Measurements from ENCODE around the gene MYBPC1. TPM values are rescaled to one million over a fixed set of nuclear protein-coding genes. Genes with fewer than 3 reads are reported as not detected.

MYBPC1 gene
- total and polyA plus RNA-seq, 2 of the 13 experiments (the other 11 are each of a cell fraction or from before 2014, with no cell fraction given) = 0.31 to 0.53 TPM

GRCh38 chr12:101608301-101609133 lies 13.7 kb downstream of the MYBPC1 start (continued):
- TF ChIP-seq PRDM10 (CRISPR knock-in tag; IDR thresholded peaks at IDR 0.05; ENCODE audit: low read depth) (peak; percentile 78), TAF1 (CRISPR knock-in tag; IDR thresholded peaks at IDR 0.05) (peak; percentile 16; the same call in 1 of the 2 replicates), JUN (CRISPR knock-in tag; IDR thresholded peaks at IDR 0.05) (peak; percentile 81), ZNF292 (CRISPR knock-in tag; IDR thresholded peaks at IDR 0.05; ENCODE audit: borderline replicate concordance, low read depth) (0 out of 2 replicates have a peak, but pooled peaks have one; percentile 19), ZNF850 (CRISPR knock-in tag; conservative IDR thresholded peaks at IDR 0.05) (no peak), ZNF331 (CRISPR knock-in tag; IDR thresholded peaks at IDR 0.05) (peak; percentile 89), ZNF75D (CRISPR knock-in tag; IDR thresholded peaks at IDR 0.05; ENCODE audit: borderline replicate concordance) (no peak), ZMYM3 (CRISPR knock-in tag; IDR thresholded peaks at IDR 0.05) (peak; percentile 77), ZNF564 (CRISPR knock-in tag; IDR thresholded peaks at IDR 0.05) (no peak), ZNF710 (CRISPR knock-in tag; IDR thresholded peaks at IDR 0.05; ENCODE audit: borderline replicate concordance) (peak; percentile 98), POGZ (CRISPR knock-in tag; IDR thresholded peaks at IDR 0.05) (peak; percentile 81), DRAP1 (CRISPR knock-in tag; IDR thresholded peaks at IDR 0.05) (peak; percentile 61; the same call in 1 of the 2 replicates), RELA (CRISPR knock-in tag; IDR thresholded peaks at IDR 0.05) (no peak), RFXANK (CRISPR knock-in tag; IDR thresholded peaks at IDR 0.05) (0 out of 2 replicates have a peak, but pooled peaks have one; percentile 79), ZNF563 (CRISPR knock-in tag; IDR thresholded peaks at IDR 0.05) (no peak), ZNF567 (CRISPR knock-in tag; IDR thresholded peaks at IDR 0.05; ENCODE audit: borderline replicate concordance) (no peak), ZNF549 (CRISPR knock-in tag; IDR thresholded peaks at IDR 0.05) (no peak), MAFG (CRISPR knock-in tag; IDR thresholded peaks at IDR 0.05) (no peak), KLF11 (CRISPR knock-in tag; IDR thresholded peaks at IDR 0.05) (no peak), GABPB1 (CRISPR knock-in tag; IDR thresholded peaks at IDR 0.05) (peak; percentile 27; the same call in 1 of the 2 replicates), ZNF136 (CRISPR knock-in tag; IDR thresholded peaks at IDR 0.05; ENCODE audit: low read depth) (peak; percentile 93; the same call in 1 of the 2 replicates)
- TF ChIP-seq, protein P1, sequence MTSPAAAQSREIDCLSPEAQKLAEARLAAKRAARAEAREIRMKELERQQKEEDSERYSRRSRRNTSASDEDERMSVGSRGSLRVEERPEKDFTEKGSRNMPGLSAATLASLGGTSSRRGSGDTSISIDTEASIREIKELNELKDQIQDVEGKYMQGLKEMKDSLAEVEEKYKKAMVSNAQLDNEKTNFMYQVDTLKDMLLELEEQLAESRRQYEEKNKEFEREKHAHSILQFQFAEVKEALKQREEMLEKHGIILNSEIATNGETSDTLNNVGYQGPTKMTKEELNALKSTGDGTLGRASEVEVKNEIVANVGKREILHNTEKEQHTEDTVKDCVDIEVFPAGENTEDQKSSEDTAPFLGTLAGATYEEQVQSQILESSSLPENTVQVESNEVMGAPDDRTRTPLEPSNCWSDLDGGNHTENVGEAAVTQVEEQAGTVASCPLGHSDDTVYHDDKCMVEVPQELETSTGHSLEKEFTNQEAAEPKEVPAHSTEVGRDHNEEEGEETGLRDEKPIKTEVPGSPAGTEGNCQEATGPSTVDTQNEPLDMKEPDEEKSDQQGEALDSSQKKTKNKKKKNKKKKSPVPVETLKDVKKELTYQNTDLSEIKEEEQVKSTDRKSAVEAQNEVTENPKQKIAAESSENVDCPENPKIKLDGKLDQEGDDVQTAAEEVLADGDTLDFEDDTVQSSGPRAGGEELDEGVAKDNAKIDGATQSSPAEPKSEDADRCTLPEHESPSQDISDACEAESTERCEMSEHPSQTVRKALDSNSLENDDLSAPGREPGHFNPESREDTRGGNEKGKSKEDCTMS (CRISPR knock-in tag; conservative IDR thresholded peaks at IDR 0.05) = no peak
